Naive thymus-derived CD8-positive, alpha-beta T cell (primary cell): ENCODE measurements around the gene CDH1. TPM values are rescaled to one million over a fixed set of nuclear protein-coding genes. Genes with fewer than 3 reads are reported as not detected.
"Not testable (repeated sequence)": the region's sequence is repeated elsewhere in the genome, so short reads cannot be mapped to it uniquely, and the experiment has no call there.

Experiments
- ATAC-seq, 2 donors: fragments of 150-1000 bp; cut with Tn5 transposase in 1 of 2; sonication (Bioruptor Pico), chemical (Tn5 transposase) in 1 of 2; 1 replicate in 1 of 2; 2 replicates in 1 of 2; pipeline ENCODE4 v1.10.0; 2021; ENCODE audit warnings: mild to moderate bottlenecking in 2 of 2, moderate library complexity in 2 of 2
- POLR2A ChIA-PET: fragments of 350-600 bp; sonication (Branson Sonifier 250); formaldehyde crosslinking; loops from one replicate; lab custom pipeline; 2021; ENCODE audit warnings: antibody characterized with exemption; lab: Charles Lee
- DNase-seq, 10 donors: peaks; one replicate each; pipeline versions ENCODE4 v3.0.0 to v3.0.0-alpha.2; 2020 to 2022
- H3K27ac Mint-ChIP-seq, 10 donors: one replicate each; pipeline ENCODE4 v1.8.0; 2020 to 2022; ENCODE audit warnings: mild to moderate bottlenecking in 10 of 10, mixed read lengths in 10 of 10, moderate library complexity in 4 of 10, inconsistent platforms in 1 of 10
- H3K27me3 Mint-ChIP-seq, 5 donors: one replicate each; pipeline ENCODE4 v1.8.0; 2021 to 2022; ENCODE audit warnings: mixed read lengths in 5 of 5
- H3K36me3 Mint-ChIP-seq, 3 donors: one replicate each; pipeline ENCODE4 v1.8.0; 2020 to 2022; ENCODE audit warnings: mixed read lengths in 3 of 3, mild to moderate bottlenecking in 2 of 3, inconsistent platforms in 1 of 3
- H3K4me1 Mint-ChIP-seq, 4 donors: one replicate each; pipeline ENCODE4 v1.8.0; 2021 to 2022; ENCODE audit warnings: mixed read lengths in 4 of 4
- H3K4me3 Mint-ChIP-seq, 10 donors: one replicate each; pipeline ENCODE4 v1.8.0; 2020 to 2022; ENCODE audit warnings: mild to moderate bottlenecking in 10 of 10, mixed read lengths in 10 of 10, moderate library complexity in 6 of 10, inconsistent platforms in 1 of 10
- H3K9me3 Mint-ChIP-seq, 9 donors: one replicate each; pipeline ENCODE4 v1.8.0; 2020 to 2022; ENCODE audit warnings: mixed read lengths in 9 of 9, mild to moderate bottlenecking in 3 of 9, inconsistent platforms in 1 of 9, moderate library complexity in 1 of 9
- polyA plus RNA-seq, 3 donors: library from polyadenylated mRNA; unstranded; fragments of 300-500 nt; fragmentation: Illumina TruSeq; gene quantifications; one replicate each; pipeline ENCODE4 v1.2.3, GENCODE V29; 2021
- total RNA-seq, 8 experiments: library from RNA in 2 of 8; stranded (reverse) in 2 of 8; gene quantifications; one replicate each; pipeline ENCODE4 v1.2.3 and lab custom pipeline; 2021 to 2026

CDH1 gene
- total and polyA plus RNA-seq, 5 experiments from 2014 or later = 1.4 TPM; not detected in 4

- H3K27me3 Mint-ChIP-seq = peaks cover 0 to 12% (median 3%) of the 10 kb centered on the region in 5 donors
- H3K9me3 Mint-ChIP-seq = peaks cover 0 to 4% (median 0%) of the 10 kb centered on the region in 9 donors
- DNase-seq = no peak
- ATAC-seq = no peak
- no peak overlapping the region for H3K27ac Mint-ChIP-seq
- no peak overlapping the region for H3K4me3 Mint-ChIP-seq
- no peaks in the 10 kb centered on the region for H3K36me3 Mint-ChIP-seq
- POLR2A ChIA-PET = no interaction called here
- H3K4me1 Mint-ChIP-seq = peaks cover 6 to 8% (median 7%) of the 10 kb centered on the region in 4 donors
Observed at GRCh38 chr16:68715471-68715870, 21.6 kb upstream of the CDH1 start.

- POLR2A ChIA-PET = interaction anchor here (0.6 kb wide), 1 partner anchor 202 kb away, joined by 3 read pairs; no protein-coding TSS in a partner anchor
- not testable (repeated sequence) for ATAC-seq, H3K27ac Mint-ChIP-seq, DNase-seq, H3K4me1 Mint-ChIP-seq, H3K27me3 Mint-ChIP-seq, H3K36me3 Mint-ChIP-seq, H3K4me3 Mint-ChIP-seq, H3K9me3 Mint-ChIP-seq
Observed at GRCh38 chr16:68716516-68716915, 20.6 kb upstream of the CDH1 start.

- Mint-ChIP-seq H3K4me3 (no peak overlapping the region), H3K27me3 (peaks cover 0 to 3% (median 0%) of the 10 kb centered on the region in 5 donors), H3K9me3 (peaks cover 0 to 4% (median 0%) of the 10 kb centered on the region in 9 donors), H3K36me3 (no peaks in the 10 kb centered on the region), H3K27ac (no peak overlapping the region), H3K4me1 (peaks cover 0 to 1% (median 0%) of the 10 kb centered on the region in 4 donors)
- POLR2A ChIA-PET = no interaction called here
- DNase-seq (no peak), ATAC-seq (no peak)
Observed at GRCh38 chr16:68717684-68718083, 19.4 kb upstream of the CDH1 start.

GRCh38 chr16:68718590-68718989 is 18.5 kb upstream of the CDH1 start:
- POLR2A ChIA-PET = interaction anchor here (0.6 kb wide), 1 partner anchor 963 kb away, joined by 3 read pairs; no protein-coding TSS in a partner anchor
- H3K27ac Mint-ChIP-seq = no peak overlapping the region
- H3K4me3 Mint-ChIP-seq = no peak overlapping the region
- peaks cover 0 to 4% (median 0%) of the 10 kb centered on the region in 9 donors for H3K9me3 Mint-ChIP-seq
- H3K4me1 Mint-ChIP-seq = peaks cover 0 to 1% (median 0%) of the 10 kb centered on the region in 4 donors
- H3K27me3 Mint-ChIP-seq = peaks cover 0 to 3% (median 0%) of the 10 kb centered on the region in 5 donors
- H3K36me3 Mint-ChIP-seq = no peaks in the 10 kb centered on the region
- DNase-seq (no peak), ATAC-seq (no peak)

- no peak for ATAC-seq
- Mint-ChIP-seq H3K4me3 (no peak overlapping the region), H3K27me3 (no peaks in the 10 kb centered on the region), H3K27ac (no peak overlapping the region), H3K36me3 (no peaks in the 10 kb centered on the region), H3K4me1 (peaks cover 0 to 1% (median 0%) of the 10 kb centered on the region in 4 donors), H3K9me3 (peaks cover 0 to 4% (median 0%) of the 10 kb centered on the region in 9 donors)
- DNase-seq = no peak
- POLR2A ChIA-PET = no interaction called here
Observed at GRCh38 chr16:68719993-68720489, 17.1 kb upstream of the CDH1 start.

GRCh38 chr16:68722119-68723024 is 14.7 kb upstream of the CDH1 start:
- Mint-ChIP-seq H3K27ac (no peak overlapping the region), H3K4me3 (no peak overlapping the region), H3K4me1 (peaks cover 0 to 1% (median 0%) of the 10 kb centered on the region in 4 donors), H3K9me3 (peaks cover 0 to under 1% (median 0%) of the 10 kb centered on the region in 9 donors), H3K27me3 (no peaks in the 10 kb centered on the region), H3K36me3 (no peaks in the 10 kb centered on the region)
- DNase-seq (no peak), ATAC-seq (no peak)
- POLR2A ChIA-PET = no interaction called here

GRCh38 chr16:68724797-68725196 is 12.3 kb upstream of the CDH1 start:
- Mint-ChIP-seq H3K27ac (no peak overlapping the region), H3K27me3 (peaks cover 0 to 14% (median 4%) of the 10 kb centered on the region in 5 donors), H3K9me3 (no peaks in the 10 kb centered on the region), H3K4me1 (no peaks in the 10 kb centered on the region), H3K4me3 (no peak overlapping the region), H3K36me3 (no peaks in the 10 kb centered on the region)
- no peak for ATAC-seq
- no peak for DNase-seq
- POLR2A ChIA-PET = no interaction called here

- H3K4me3 Mint-ChIP-seq = no peak overlapping the region
- H3K27ac Mint-ChIP-seq = no peak overlapping the region
- DNase-seq (no peak), ATAC-seq (no peak)
- H3K4me1 Mint-ChIP-seq = no peaks in the 10 kb centered on the region
- POLR2A ChIA-PET = no interaction called here
- H3K27me3 Mint-ChIP-seq = peaks cover 0 to 17% (median 4%) of the 10 kb centered on the region in 5 donors
- no peaks in the 10 kb centered on the region for H3K9me3 Mint-ChIP-seq
- H3K36me3 Mint-ChIP-seq = no peaks in the 10 kb centered on the region
Observed at GRCh38 chr16:68728523-68728922, 8.6 kb upstream of the CDH1 start.

- no peaks in the 10 kb centered on the region for H3K36me3 Mint-ChIP-seq
Observed at GRCh38 chr16:68731637-68732036, 5.5 kb upstream of the CDH1 start.

GRCh38 chr16:68732042-68732680 is 4.9 kb upstream of the CDH1 start:
- POLR2A ChIA-PET = no interaction called here
- peaks cover 13 to 44% (median 24%) of the 10 kb centered on the region in 5 donors for H3K27me3 Mint-ChIP-seq
- no peaks in the 10 kb centered on the region for H3K36me3 Mint-ChIP-seq
- no peaks in the 10 kb centered on the region for H3K9me3 Mint-ChIP-seq
- no peak overlapping the region for H3K27ac Mint-ChIP-seq
- H3K4me3 Mint-ChIP-seq = no peak overlapping the region
- no peak for DNase-seq
- peaks cover 0 to 4% (median 1%) of the 10 kb centered on the region in 4 donors for H3K4me1 Mint-ChIP-seq
- no peak for ATAC-seq

More at GRCh38 chr16:68731637-68732036, 5.5 kb upstream of the CDH1 start:
- Mint-ChIP-seq H3K9me3 (no peaks in the 10 kb centered on the region), H3K4me1 (peaks cover 0 to under 1% (median under 1%) of the 10 kb centered on the region in 4 donors), H3K4me3 (no peak overlapping the region), H3K27me3 (peaks cover 11 to 41% (median 19%) of the 10 kb centered on the region in 5 donors), H3K27ac (peak overlapping the region in 2 of 10 donors; percentile 22 to 36)
- no peak for ATAC-seq
- POLR2A ChIA-PET = no interaction called here
- no peak for DNase-seq

GRCh38 chr16:68732741-68733399 is 4.2 kb upstream of the CDH1 start:
- POLR2A ChIA-PET = no interaction called here
- H3K4me1 Mint-ChIP-seq = peaks cover 2 to 6% (median 5%) of the 10 kb centered on the region in 4 donors
- H3K27ac Mint-ChIP-seq = no peak overlapping the region
- DNase-seq = no peak
- H3K4me3 Mint-ChIP-seq = no peak overlapping the region
- H3K36me3 Mint-ChIP-seq = peaks cover 0 to 3% (median 0%) of the 10 kb centered on the region in 3 donors
- no peaks in the 10 kb centered on the region for H3K9me3 Mint-ChIP-seq
- ATAC-seq = no peak
- peaks cover 15 to 47% (median 31%) of the 10 kb centered on the region in 5 donors for H3K27me3 Mint-ChIP-seq

GRCh38 chr16:68733570-68733969 is 3.5 kb upstream of the CDH1 start:
- peaks cover 0 to under 1% (median 0%) of the 10 kb centered on the region in 9 donors for H3K9me3 Mint-ChIP-seq
- ATAC-seq (no peak), DNase-seq (no peak)
- POLR2A ChIA-PET = no interaction called here
- peaks cover 18 to 49% (median 34%) of the 10 kb centered on the region in 5 donors for H3K27me3 Mint-ChIP-seq
- H3K36me3 Mint-ChIP-seq = peaks cover 0 to 3% (median 0%) of the 10 kb centered on the region in 3 donors
- no peak overlapping the region for H3K4me3 Mint-ChIP-seq
- peaks cover 2 to 9% (median 8%) of the 10 kb centered on the region in 4 donors for H3K4me1 Mint-ChIP-seq
- peak overlapping the region in 1 of 10 donors; percentile 19 for H3K27ac Mint-ChIP-seq
